HG03565 (cell line): ENCODE measurements around the gene RUSC2.
"Not testable (repeated sequence)": the region's sequence is repeated elsewhere in the genome, so short reads cannot be mapped to it uniquely, and the experiment has no call there.

Experiments used
- ATAC-seq: cut with Tn5 transposase; IDR thresholded peaks from one replicate; pipeline ENCODE4 v1.9.1; 2021; ENCODE audit warnings: mild to moderate bottlenecking, moderate library complexity; ENCODE audit not compliant: unreplicated experiment

RUSC2 gene

DNA sequence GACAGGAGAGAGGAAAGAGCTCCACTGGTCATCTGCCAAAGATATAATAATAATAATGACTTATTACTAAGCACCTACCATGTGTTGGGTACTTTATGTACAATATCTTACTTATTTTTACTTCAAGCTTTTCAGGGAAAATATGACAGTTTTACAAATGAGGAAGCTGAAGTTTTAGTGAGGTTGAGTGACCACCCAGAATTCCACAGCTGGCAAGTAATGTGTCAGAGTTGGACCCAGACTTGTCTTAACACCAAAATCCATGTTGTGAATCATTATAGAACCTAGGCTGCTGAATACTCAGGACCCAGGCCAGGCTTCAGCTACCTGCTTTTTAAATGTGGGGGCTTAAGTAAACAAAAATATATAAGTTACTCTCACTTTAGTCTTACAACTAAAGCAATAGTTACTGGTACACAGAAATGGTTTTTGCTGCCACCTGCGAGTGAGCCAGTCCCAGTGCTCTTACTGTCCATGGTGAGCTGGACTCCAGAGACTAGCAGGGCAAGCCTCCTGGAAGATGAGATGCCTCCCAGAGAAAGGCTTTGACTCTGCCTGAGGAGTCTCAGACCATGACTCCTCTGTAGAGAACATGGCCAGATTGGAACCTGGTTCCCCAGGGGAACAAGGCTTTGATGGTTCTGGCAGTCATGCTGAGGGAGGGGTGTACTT lies 29.9 kb downstream of the RUSC2 start:
- ATAC-seq, result no peak

DNA sequence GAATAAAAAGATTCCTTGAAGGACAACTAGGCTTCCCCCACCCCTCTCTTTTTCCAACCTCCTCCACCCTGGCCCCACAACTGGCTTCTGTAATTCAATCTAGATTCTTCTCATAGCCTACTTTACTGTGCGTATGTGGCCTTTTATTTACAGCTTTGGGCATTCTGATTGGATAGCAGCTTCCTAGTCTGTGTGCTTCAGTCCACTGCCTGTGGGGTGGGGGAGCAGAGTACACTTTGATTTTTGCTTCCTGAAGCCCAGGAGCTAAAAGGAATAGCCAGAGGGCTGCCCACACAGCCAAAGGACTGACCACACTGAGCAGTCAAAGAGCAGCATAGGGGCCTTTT lies 30.4 kb downstream of the RUSC2 start:
- no peak for ATAC-seq

DNA sequence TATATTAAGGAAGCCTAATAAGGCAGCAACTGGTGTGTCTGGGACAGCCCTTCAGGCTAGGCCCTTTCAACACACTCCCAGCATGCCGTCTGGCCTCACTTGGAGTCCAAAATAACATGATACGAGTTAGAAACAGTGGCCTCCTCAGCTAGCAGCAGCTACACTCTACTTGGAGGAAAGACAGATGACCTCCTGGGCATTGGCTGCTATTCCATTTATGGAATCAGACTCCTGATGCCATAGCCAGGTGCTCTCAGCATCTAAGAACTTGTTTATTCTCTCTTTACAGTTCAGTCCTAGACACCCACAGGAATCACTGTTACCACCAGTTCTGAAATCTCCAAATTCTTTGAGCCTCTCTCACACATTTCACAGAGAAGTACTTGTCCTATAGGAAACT lies 31.8 kb downstream of the RUSC2 start:
- no peak for ATAC-seq

DNA sequence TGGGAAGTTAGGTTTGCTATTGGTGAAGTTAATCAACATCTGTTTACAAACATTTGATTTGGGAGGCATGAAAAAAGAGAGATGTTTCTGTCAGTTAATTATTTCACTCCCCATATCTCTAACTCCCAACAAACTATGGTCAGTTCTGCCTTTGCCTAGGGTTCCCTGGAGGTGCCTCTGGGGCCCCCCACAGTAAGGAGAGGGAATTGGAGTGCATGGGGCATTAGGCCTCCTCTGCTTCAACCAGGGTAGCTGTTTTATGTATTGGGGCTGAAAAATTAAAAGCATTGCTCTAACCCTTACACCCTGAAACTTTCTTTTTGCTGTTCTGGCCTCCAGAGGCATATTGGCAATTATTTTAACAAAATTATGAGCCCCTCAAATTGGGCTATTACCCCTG lies 32.3 kb downstream of the RUSC2 start:
- ATAC-seq, result no peak

DNA sequence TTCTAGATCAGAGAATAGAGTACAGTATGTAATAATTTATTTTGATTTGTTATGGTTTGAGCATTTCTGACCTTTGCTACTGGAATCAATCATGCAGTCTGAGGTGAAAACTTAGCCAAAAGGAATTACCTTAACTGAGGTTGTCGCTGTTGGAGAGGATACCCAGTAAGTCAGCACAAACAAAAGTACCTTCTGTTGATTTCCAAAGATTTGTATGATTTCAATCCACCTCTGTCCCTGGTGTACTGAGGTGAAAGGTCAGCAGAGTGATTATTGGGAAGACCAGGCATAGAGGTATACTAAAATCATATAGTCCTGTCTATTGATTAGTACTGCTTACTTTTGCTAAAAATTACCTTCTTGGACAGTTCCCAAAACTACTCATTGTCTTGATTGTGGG lies 32.8 kb downstream of the RUSC2 start:
- ATAC-seq, result no peak

DNA sequence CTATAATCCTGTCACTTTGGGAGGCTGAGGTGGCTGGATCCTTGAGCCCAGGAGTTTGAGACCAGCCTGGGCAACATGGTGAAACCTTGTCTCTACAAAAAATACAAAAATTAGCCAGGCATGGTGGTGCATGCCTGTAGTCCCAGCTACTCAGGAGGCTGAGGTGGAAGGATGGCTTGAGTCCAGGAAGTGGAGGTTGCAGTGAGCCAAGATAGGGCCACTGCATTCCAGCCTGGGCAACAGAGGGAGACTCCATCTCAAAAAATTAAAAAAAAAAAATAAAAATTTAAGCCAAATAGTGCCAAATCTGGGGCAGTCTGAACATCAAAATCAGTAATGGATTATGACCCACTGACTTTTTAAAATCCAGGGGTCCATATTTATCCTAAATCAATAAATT lies 33.6 kb downstream of the RUSC2 start:
- not testable (repeated sequence) for ATAC-seq

DNA sequence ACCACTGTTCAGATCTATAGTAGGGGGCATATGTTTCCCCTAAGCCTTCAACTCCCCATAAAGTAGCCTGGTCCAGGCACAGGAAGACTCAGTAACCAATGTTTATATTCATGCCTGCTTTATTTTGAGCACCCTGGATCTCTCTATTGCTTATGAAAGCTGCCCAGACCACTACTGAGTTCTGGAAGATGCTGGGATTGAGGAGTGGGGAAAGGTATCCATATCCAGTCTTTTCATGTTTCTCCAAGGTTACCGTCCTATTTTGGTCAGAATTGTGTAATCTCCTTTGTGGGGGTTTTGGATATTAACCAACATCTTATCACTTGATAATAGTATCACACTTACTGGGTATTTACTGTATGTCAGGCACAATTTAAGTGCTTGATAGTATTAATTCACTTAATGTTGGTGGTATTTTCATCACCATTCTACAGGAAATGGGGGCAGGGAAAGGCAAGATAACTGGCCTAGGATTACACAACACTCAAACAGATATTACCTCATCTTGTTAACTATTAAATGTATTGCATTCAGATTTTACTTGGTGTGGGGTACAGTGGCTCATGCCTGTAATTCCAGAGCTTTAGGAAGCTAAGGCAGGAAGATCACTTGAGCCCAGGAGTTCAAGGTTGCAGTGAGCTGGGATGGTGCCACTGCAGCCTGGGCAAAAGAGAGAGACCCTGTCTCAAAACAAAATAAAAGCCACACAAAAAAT lies 36.3 kb downstream of the RUSC2 start:
- no peak for ATAC-seq

DNA sequence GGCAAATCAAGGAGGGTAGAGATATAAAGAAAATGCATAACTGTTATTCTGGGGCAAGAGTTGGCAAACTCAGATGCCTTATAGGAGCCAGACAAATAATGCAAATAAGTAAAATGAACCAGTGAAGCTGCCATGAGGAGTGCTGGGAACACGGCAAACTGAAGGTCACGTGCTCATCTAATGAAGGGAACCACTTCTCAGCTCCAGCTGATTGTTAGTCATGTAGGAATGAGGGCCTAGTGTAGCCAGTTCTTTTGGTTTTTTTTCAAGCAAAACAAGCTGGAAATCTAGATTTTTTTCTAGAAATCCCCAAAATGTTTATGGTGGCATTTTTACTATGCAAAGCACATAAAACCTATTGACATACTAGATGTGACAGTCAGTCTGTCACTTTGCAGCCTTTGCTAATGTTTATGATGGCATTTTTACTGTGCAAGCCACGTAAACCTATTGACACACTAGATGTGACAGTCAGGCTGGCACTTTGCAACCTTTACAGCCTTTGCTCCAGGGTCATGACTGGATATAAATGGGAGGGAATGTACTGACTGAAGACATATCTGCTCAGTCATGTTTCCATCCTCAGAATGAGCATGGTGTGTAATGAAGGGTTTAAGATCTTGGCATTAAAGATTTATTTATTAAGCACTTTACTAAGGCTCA lies 39.4 kb downstream of the RUSC2 start:
- no peak for ATAC-seq

DNA sequence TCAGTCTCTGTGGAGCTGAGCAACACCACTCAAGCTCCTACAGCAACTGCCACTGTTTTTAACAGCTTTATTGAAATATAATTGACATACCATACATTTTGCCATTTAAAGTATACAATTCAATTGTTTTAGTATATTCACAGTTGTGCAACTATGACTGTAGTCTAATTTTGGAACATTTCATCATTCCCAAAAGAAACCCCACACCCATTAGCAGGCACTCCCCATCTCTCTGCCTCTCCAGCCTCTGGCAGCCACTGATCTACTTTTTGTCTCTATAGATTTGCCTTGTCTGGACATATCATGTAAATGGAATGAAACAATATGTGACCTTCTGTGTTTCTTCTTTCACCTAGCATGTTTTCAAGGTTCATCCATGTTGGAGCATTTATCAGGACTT lies 43.5 kb downstream of the RUSC2 start:
- no peak for ATAC-seq

DNA sequence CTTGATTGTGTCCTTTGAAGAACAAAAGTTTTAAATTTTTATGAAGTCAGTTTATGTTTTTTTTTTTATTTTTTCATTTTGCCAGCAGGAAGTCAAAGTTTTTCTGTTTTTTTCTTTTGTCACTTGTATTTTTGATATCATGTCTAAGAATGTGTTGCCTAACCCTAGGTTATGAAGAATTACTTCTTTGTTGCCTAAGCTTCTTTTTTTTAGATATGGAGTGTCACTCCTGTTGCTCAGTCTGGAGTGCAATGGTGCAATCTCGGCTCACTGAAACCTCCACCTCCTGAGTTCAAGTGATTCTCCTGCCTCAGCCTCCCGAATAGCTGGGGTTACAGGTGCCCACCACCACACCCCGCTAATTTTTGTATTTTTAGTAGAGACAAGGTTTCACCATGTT lies 45.0 kb downstream of the RUSC2 start:
- not testable (repeated sequence) for ATAC-seq

DNA sequence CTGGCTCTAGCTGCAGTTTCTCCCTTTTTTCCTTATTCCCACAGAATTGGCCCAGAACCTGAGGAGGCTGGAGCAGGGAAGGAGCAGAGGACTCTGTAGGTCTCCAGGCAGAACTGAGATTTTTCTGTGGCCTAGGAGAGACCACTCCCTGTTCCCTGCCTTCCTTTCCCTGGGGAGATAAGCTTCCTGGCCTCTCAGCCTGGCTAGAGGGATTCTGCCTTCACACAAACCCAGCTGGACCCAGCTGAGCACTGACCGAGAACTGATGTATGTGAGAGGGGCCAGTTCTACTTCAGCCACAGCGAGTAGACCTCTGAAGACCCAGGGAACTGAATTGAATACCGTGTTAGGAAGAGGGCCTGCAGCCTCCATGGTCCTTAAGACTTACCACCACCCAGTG lies 48.0 kb downstream of the RUSC2 start:
- ATAC-seq, result no peak

DNA sequence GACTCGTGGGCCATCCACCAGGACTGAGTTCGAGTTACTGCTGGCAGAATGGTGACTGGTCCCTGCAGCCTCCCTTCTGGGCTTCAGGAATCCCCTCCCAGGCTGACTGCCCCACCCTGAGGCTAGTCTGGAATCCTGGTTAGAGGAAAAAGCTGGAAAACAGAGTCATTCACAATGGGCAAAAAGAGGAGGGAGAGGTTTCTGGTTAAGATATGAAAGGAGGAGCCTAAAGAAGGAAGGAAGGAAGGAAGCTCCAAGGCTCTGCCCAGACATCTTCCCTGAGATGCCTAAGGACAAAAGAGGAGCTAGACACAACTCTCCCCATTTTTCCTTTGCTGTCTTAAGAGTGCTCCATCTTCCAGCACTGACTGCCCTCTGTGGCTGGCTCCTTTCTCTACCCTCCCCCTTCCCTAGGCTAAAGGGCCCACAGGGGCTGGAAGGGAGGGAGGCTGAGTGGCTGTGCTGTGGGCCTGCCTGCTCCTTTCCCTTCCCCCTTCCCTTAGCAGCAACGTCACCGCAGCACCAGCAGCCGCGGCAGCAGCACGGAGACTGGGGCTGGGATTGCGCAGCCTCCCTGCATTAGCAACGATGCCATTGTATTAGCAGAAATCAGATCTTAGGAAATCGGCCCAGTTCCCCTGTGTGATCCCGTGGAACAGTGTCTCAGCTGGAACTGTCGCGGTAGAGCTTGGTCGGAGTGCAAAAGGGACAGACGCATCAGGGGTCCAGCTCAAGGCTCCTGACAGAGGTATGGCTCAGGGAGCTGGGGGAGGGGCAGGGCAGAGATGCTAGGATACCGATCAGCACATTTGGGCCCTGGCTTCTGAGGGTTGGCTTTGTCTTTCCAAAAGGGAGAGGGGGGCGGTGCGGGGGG lies 48.7 kb downstream of the RUSC2 start:
- ATAC-seq, result no peak
